Embryonic facial prominence (tissue), 1 donor: ENCODE measurements around the gene CERK.
"Not testable (repeated sequence)": the region's sequence is repeated elsewhere in the genome, so short reads cannot be mapped to it uniquely, and the experiment has no call there.

Experiments
- DNase-seq: peaks from one replicate; pipeline ENCODE4 v3.0.0-alpha.2; 2016; ENCODE audit errors: extremely low spot score

CERK gene

DNA sequence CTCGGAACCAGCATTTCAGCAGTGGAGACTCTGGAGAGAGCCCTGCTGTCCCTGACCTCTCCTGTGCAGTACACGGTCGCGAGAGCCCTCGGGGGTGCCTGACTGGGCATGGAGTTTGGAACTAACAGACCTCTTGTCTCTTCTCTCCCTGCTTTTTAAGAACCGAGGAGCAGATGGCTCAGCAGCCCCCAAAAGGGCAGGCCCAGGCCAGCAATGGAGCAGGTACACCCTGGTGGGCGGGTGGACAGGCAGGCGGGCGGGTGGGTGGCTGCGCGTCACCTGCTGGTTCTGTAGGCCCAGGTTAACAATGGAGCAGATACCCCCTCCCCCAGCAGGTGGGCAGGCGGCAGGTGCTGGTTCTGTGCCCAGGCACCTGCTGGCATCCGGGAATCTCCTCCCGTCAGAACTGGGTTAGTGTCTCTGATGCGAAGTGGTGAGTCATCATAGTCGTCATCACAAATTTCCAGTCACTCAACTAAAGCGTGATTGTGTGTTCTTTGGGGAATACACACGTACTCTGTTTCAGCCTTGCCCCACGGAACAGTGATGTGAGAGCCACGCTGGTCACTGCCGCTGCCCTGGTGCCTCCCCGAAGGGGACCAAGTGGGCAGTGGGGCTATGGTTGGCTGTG is 76.7 kb downstream of the CERK start:
- no peak for DNase-seq

- DNase-seq: no peak
Measured at GRCh38 chr22:46660604-46661201, 77.3 kb downstream of the CERK start.

DNA sequence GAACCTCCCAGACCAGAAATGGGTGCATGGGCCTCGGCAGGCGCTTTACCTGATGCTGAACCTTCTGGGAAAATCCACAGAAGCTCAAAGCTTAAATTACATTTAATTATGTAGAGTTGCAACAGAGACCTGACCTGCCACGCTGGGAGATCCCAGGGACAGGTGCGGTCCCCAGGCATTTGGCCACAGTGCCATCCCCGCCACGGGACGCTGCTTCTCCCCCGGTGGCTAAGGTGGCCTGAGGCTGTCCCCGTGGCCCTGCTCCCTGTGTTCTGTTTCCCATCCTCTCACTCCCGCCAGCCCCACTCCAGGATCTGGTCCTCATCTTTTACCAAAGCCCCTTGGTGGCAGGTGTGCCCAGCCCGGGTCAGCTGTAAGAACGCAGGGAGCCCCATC is 78.3 kb downstream of the CERK start:
- no peak for DNase-seq

DNA sequence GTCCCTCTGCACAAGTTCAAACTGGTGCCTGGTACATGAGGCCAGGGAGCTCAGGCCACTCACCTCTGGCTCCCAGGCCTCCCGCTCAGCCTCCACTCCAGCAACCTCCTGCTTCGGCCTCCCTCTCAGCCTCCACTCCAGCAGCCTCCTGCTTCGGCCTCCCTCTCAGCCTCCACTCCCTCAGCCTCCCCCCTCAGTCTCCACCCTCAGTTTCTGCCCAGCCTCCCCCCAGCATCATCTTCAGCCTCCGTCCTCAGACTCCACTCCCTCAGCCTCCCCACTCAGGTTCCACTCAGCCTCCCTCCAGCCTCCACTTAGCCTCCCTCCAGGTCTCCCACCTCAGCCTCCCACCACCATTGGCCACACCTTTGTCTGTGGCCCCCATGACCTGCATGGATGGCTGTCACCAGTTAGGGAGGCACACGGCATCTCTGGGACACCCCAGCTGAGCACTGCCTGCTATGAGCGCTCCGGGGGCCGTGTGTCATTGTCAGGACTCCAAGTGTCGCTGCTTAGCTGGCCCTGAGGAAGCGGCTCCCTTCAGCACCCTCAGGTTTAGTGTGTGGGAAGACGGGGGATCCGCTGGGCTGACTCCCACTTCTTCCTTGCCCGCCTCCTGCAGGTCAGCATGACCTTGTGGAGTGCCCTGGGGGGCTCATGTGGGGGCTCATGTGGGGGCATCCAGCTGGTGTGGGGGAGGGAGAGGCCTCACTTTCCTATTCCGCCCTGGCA is 78.8 kb downstream of the CERK start:
- no peak for DNase-seq

DNA sequence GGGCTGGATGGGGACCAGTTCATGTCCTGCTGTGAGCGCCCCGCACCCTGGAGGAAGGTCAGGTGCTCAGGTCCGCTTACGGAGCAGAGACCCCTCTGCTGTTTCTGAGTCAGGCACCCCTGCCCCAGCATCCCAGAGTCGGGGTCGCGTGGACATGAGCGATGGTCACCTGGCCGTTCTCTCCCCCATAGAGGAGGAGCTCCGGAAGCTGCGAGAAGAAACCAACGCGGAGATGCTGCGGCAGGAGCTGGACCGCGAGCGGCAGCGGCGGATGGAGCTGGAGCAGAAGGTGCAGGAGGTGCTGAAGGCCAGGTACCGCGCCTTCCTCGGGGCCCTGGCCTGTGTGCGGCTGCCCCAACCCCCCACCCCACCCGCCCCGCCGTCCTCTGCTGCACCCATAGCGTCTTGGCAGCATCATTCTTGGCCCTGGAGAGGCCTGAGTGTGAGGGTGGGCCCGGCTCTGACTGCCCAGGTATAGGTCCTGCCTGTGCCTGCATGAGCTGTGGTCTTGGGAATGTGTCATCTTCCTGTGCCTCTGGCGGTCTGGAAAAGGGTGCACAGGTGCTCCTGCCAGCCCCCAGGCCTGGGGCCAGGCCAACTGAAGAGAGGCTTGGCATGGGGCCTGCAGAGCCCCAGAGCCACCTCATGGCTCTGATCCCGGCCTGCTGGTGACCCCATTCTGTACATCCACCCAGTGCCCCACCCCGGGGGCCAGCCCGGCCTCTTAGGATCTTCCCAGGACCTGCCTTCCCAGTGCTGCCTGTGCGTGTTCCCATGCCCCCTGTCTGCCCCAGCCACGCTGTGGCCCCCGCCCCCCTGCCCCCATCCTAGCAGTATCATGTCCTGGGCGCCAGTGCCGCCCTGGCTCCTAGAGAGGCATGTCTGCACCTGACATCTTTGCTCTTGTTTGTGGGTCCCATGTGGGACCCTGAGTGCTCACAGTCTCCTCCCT is 79.8 kb downstream of the CERK start:
- no peak for DNase-seq

GRCh38 chr22:46657655-46657953 is 80.4 kb downstream of the CERK start:
- no peak for DNase-seq

DNA sequence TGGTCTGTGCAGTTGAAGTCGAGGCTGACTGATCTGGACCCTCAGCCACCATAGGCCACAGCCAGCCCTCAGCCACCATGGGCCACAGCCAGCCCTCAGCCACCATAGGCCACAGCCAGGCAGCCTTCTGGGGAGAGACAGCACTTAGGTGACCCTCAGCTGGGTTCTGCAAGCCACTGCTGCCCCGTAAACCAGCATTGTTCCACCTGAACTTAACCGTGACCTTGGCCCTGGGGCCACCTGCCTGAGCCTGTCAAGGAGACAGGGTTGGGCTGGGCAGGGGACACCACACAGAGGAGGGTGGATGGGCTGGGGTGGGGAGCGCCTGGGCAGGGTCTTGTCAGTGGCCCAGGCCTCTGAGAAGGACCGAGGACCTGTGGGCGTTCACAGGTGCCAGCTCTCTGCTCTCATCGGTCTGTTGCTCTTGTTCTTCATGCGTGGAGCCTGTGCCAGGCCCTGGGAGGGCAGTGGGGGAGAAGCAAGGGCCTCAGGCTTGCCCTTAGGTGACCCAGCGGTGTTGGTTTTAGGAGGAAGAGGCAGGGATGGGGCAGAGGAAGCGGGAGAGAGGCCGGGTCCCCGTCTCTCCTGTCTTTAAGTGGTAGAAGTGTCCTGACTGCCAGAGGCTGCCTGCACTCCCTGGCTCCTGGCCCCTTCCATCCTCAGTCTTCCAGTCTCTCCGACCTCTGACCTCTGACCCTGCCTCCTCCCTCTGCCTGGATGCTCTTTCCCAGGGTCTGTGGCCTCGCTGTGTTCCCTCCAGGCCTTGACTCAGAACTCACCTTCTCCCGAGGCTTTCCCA is 81.0 kb downstream of the CERK start:
- no peak for DNase-seq

DNA sequence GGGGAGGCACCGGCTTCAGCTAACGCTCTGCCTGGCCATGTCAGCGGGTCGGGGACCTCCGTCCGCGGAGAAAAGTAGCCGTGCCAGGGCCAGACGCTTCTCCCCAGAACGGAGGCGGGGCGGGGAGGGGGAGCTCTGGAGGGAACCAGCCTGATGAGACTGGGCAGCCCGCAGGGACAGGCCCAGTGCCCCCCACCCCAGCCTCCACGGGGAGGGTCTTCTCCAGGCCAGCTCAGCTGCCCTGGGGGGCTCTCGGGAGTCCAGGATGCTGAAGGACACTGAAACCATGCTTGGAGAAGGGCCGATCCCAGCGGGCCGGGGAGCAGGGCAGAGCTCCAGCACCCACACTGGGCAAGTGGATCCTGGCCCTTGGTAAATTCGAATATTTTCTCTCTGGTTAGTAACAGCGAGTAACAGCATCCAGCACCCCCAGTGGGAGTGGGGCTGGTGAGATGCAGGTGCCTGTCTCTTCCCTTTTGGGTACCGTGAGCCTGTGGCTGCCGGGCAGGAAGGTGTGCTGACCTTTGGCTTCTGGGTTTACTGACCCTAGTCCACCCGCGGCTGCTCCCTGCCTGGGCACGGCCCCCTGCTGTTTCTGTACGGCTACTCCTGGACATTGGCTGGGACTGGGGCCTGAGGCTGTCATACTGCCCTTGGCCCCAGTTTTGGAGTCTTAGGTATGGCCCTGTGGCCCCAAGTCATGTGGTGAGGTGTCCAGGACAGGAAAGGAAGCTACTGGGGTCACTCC is 82.0 kb downstream of the CERK start:
- no peak for DNase-seq

- no peak for DNase-seq
Measured at GRCh38 chr22:46654927-46655595, 83.0 kb downstream of the CERK start.

- DNase-seq: no peak
Measured at GRCh38 chr22:46654426-46654825, 83.6 kb downstream of the CERK start.

DNA sequence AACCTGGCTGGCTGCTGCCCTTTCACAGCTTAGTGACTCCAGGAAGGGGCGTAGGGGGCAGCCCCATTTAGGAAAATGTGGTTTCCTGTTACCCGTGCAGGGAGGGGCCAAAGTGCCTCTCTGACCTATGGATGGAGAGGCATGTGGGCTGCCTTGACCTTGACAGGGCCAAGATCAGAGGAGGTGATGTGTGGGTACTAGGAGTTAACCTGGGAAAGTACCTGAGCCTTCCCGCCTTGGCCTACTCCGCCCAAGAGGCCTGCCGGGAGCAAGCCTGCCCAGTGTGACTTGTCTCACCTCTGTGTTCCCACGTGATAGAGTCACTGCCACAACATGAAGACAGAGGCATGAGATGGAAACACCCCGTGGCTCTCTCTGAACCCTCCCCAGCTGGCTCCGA is 84.5 kb downstream of the CERK start:
- DNase-seq: no peak

DNA sequence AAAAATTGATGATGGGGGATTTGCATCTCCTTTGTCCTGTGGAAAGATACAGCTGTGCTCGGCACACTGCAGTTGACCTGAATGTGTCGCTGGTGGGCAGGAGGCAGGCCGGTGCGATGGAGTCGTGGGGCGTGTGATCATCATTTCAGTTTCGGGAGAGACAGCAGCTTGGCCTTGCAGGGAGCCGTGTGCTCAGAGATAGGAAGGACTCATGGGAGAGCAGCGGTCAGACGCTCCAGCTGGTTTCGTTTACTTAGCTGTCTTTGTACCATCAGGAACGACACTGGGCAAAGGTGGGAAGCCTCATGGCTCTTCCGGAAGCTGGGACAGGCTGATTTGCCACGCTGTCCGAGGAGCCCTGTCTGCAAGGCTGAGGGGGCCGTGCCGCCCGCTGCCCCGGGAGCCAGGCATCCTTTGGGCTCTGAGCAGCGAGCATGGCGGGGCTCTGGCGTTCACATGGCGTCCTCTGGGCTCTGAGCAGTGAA is 85.2 kb downstream of the CERK start:
- DNase-seq: no peak

GRCh38 chr22:46652081-46652846 is 85.8 kb downstream of the CERK start:
- DNase-seq: no peak

DNA sequence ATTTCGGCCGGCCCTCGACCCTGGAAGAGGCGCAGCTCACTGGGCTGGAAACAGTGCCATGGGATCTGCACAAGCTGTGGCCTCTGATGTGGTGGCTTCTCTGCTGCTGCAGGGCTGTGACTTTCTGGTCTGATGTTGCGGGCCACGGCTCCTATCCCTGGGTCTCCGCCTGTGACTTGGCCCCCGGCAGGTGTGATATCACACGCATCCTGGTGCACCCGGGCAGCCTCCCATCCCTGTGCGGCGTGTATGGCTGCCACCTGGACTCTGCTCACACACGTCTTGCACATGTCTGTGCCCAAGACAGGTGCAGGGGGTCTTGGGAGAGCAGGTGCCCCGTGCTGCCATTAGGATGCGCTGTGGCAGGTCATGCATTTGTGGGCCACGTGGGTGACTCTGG is 86.7 kb downstream of the CERK start:
- no peak for DNase-seq

DNA sequence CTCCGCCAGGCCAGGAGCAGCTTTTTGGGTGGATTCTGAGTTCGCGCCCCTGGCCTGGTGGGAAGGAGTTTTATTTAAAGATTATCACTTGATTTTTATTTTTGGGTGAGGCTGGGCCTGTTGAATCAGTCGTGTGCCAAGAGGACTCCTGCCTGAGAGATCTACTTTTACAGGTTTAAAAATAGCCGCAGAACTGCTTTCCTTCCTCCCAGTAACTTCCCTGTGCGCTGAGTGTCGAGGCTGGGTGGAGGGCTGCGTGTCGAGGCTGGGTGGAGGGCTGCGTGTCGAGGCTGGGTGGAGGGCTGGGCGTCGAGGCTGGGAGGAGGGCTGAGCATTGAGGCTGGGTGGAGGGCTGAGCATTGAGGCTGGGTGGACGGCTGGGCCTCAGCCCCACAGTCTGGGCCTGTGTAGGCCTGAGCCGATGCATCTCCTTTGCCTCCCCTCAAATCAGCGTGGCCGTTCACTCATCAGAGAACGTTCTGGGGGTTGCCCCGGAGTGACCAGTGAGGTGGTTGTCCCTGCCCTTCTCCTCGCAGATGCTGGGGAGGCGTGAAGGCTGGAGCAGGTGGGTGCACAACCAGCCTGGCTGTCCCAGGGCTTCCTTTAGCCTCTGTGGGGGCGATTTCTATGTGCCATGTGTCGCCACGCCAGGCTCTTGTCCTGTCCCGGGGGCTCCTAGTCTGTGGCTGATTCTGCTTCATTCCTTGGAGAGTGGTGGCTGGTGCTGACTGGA is 87.8 kb downstream of the CERK start:
- no peak for DNase-seq

DNA sequence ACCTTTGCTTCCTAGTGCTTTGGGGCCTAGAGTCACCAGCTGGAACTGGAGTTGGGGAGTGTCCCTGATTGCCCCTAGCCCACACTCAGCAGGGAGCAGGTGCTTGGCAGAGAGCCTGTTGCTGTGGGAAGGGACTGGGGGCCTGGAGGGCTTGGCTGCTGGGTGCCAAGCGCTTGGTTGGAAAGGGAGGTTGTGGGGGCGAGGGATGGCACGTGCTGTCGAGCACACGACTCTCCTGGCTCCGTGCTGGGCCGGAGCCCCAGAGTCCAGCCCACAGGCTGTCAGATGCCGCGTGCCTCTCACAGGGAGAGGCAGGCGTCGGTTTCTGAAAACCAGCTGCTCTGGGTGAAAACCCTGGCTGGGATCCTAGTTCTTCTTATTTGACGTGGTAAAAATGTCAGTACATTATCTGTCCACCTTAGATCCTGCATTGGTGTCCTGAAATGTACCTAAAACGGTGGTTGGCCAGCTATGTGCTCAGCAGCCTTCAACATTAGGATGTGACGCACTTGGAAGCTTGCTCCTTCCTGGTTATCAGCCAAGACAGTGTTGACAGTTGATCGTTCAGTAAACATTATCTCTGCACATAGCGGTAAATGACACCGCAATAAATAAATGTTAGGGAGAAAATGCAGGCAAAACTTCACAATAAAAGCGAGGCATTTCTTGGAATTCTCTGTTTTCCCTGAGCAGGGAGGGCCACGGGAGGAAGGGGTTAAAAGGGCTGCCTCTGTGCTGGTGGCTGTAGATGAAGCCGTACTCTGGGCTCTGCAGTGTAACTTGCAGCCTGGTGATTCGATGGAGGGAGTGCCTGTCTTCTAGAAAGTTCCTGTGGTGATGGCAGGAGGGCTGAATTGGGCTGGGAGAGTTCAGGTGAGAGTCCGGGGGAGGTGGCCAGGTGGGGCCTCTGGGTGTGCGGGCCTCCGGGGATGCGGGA is 88.6 kb downstream of the CERK start:
- DNase-seq: no peak

- DNase-seq: not testable (repeated sequence)
Measured at GRCh38 chr22:46648225-46648820, 89.7 kb downstream of the CERK start.
